ENCODE data around the gene RASSF4. TPM values are rescaled to one million over a fixed set of nuclear protein-coding genes. Genes with fewer than 3 reads are reported as not detected.

The RASSF4 gene
- polyA plus RNA-seq, 4 donors, result 16.1 to 136 (median 51.8) TPM

DNA sequence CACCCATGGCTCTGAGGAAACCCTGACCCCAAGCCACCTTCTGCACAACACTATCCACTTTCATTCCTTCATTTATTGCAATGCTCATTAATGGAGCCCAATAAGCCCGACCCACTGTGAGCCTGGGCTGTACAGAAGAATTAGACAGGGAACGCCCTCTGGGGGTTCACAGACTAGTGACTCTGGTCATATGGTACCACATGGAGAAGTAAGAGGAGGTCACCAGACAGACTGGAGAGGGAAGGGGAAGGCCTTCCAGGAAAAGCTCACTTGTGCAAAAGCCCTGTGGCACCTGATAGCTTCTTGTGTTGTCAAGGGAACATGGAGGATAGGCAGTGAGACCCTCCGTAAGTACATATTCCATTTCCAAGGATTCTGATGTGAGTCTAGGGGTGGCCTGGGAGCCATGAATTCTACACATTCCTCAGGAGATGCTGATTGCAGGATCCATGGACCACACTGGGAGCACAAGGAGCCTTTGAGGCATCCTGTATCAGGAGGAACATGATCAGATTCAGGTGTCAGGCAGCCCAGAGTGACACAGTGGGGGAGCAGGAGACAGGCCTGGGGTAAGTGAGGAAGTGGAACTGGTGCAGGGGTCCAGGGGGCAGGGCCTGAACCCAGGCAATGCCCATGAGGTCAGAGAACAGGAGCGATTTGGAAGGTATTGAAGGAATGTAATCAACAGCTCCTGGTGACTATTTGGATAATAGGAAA lies 28.5 kb upstream of the RASSF4 start:
- Histone ChIP-seq H3K27ac (ENCODE audit: low read depth in 1 of 3, low read length in 2 of 3) (no peak overlapping the region), H3K27me3 (ENCODE audit: control insufficient read depth in 3 of 3, insufficient read depth in 3 of 3, low read length in 3 of 3) (no peaks in the 10 kb centered on the region), H3K36me3 (ENCODE audit: control insufficient read depth in 3 of 3, insufficient read depth in 2 of 3, low read depth in 1 of 3, low read length in 3 of 3) (no peaks in the 10 kb centered on the region), H3K9me3 (ENCODE audit: control insufficient read depth in 2 of 2, insufficient read depth in 1 of 2, low read depth in 1 of 2, low read length in 1 of 2) (peaks cover 0 to 3% of the 10 kb centered on the region in 2 donors), H3K4me1 (ENCODE audit: control insufficient read depth in 3 of 3, insufficient read depth in 2 of 3, low read depth in 1 of 3, low read length in 2 of 3) (peaks cover 0 to 21% (median 0%) of the 10 kb centered on the region in 3 donors), H3K4me3 (ENCODE audit: low read depth in 1 of 3, low read length in 3 of 3) (no peak overlapping the region)
- 69 to 82% (median 82%) methylated on average over 4 of the region's 4 CpGs for WGBS, 3 donors
- DNase-seq (no peak), FAIRE-seq (no peak)

GRCh38 chr10:44931621-44932516 lies 27.7 kb upstream of the RASSF4 start:
- H3K9me3 ChIP-seq (ENCODE audit: control insufficient read depth in 2 of 2, insufficient read depth in 1 of 2, low read depth in 1 of 2, low read length in 1 of 2), result peaks cover 0 to 3% of the 10 kb centered on the region in 2 donors
- no peak for DNase-seq
- 78 to 89% (median 88%) methylated on average over 10 of the region's 10 CpGs for WGBS, 3 donors
- H3K4me3 ChIP-seq (ENCODE audit: low read depth in 1 of 3, low read length in 3 of 3), result no peak overlapping the region
- FAIRE-seq, result no peak
- H3K27me3 ChIP-seq (ENCODE audit: control insufficient read depth in 3 of 3, insufficient read depth in 3 of 3, low read length in 3 of 3), result no peaks in the 10 kb centered on the region
- no peaks in the 10 kb centered on the region for H3K36me3 ChIP-seq (ENCODE audit: control insufficient read depth in 3 of 3, insufficient read depth in 2 of 3, low read depth in 1 of 3, low read length in 3 of 3)
- H3K4me1 ChIP-seq (ENCODE audit: control insufficient read depth in 3 of 3, insufficient read depth in 2 of 3, low read depth in 1 of 3, low read length in 2 of 3), result peaks cover 0 to 18% (median 0%) of the 10 kb centered on the region in 3 donors
- no peak overlapping the region for H3K27ac ChIP-seq (ENCODE audit: low read depth in 1 of 3, low read length in 2 of 3)

GRCh38 chr10:44932517-44933450 lies 26.8 kb upstream of the RASSF4 start:
- 41 to 48% (median 47%) methylated on average over 10 of the region's 10 CpGs for WGBS, 3 donors
- H3K27me3 ChIP-seq (ENCODE audit: control insufficient read depth in 3 of 3, insufficient read depth in 3 of 3, low read length in 3 of 3), result no peaks in the 10 kb centered on the region
- H3K36me3 ChIP-seq (ENCODE audit: control insufficient read depth in 3 of 3, insufficient read depth in 2 of 3, low read depth in 1 of 3, low read length in 3 of 3), result no peaks in the 10 kb centered on the region
- peaks cover 0 to 9% (median 0%) of the 10 kb centered on the region in 3 donors for H3K4me1 ChIP-seq (ENCODE audit: control insufficient read depth in 3 of 3, insufficient read depth in 2 of 3, low read depth in 1 of 3, low read length in 2 of 3)
- DNase-seq (peak; percentile 85 to 91), FAIRE-seq (no peak)
- no peak overlapping the region for H3K4me3 ChIP-seq (ENCODE audit: low read depth in 1 of 3, low read length in 3 of 3)
- peaks cover 0 to 3% of the 10 kb centered on the region in 2 donors for H3K9me3 ChIP-seq (ENCODE audit: control insufficient read depth in 2 of 2, insufficient read depth in 1 of 2, low read depth in 1 of 2, low read length in 1 of 2)
- no peak overlapping the region for H3K27ac ChIP-seq (ENCODE audit: low read depth in 1 of 3, low read length in 2 of 3)

GRCh38 chr10:44933451-44934321 lies 25.9 kb upstream of the RASSF4 start:
- H3K4me3 ChIP-seq (ENCODE audit: low read depth in 1 of 3, low read length in 3 of 3), result no peak overlapping the region
- 78 to 84% (median 81%) methylated on average over 9 of the region's 9 CpGs for WGBS, 3 donors
- peaks cover 0 to 3% of the 10 kb centered on the region in 2 donors for H3K9me3 ChIP-seq (ENCODE audit: control insufficient read depth in 2 of 2, insufficient read depth in 1 of 2, low read depth in 1 of 2, low read length in 1 of 2)
- DNase-seq, result no peak
- H3K4me1 ChIP-seq (ENCODE audit: control insufficient read depth in 3 of 3, insufficient read depth in 2 of 3, low read depth in 1 of 3, low read length in 2 of 3), result peaks cover 0 to 7% (median 0%) of the 10 kb centered on the region in 3 donors
- no peaks in the 10 kb centered on the region for H3K36me3 ChIP-seq (ENCODE audit: control insufficient read depth in 3 of 3, insufficient read depth in 2 of 3, low read depth in 1 of 3, low read length in 3 of 3)
- H3K27ac ChIP-seq (ENCODE audit: low read depth in 1 of 3, low read length in 2 of 3), result no peak overlapping the region
- FAIRE-seq, result no peak
- no peaks in the 10 kb centered on the region for H3K27me3 ChIP-seq (ENCODE audit: control insufficient read depth in 3 of 3, insufficient read depth in 3 of 3, low read length in 3 of 3)

GRCh38 chr10:44934416-44935200 lies 25.0 kb upstream of the RASSF4 start:
- Histone ChIP-seq H3K27me3 (ENCODE audit: control insufficient read depth in 3 of 3, insufficient read depth in 3 of 3, low read length in 3 of 3) (no peaks in the 10 kb centered on the region), H3K4me1 (ENCODE audit: control insufficient read depth in 3 of 3, insufficient read depth in 2 of 3, low read depth in 1 of 3, low read length in 2 of 3) (peaks cover 0 to 7% (median 0%) of the 10 kb centered on the region in 3 donors), H3K9me3 (ENCODE audit: control insufficient read depth in 2 of 2, insufficient read depth in 1 of 2, low read depth in 1 of 2, low read length in 1 of 2) (no peaks in the 10 kb centered on the region), H3K27ac (ENCODE audit: low read depth in 1 of 3, low read length in 2 of 3) (no peak overlapping the region), H3K4me3 (ENCODE audit: low read depth in 1 of 3, low read length in 3 of 3) (no peak overlapping the region), H3K36me3 (ENCODE audit: control insufficient read depth in 3 of 3, insufficient read depth in 2 of 3, low read depth in 1 of 3, low read length in 3 of 3) (no peaks in the 10 kb centered on the region)
- WGBS, 3 donors, result 79 to 87% (median 83%) methylated on average over 18 of the region's 18 CpGs
- FAIRE-seq (no peak), DNase-seq (no peak)

DNA sequence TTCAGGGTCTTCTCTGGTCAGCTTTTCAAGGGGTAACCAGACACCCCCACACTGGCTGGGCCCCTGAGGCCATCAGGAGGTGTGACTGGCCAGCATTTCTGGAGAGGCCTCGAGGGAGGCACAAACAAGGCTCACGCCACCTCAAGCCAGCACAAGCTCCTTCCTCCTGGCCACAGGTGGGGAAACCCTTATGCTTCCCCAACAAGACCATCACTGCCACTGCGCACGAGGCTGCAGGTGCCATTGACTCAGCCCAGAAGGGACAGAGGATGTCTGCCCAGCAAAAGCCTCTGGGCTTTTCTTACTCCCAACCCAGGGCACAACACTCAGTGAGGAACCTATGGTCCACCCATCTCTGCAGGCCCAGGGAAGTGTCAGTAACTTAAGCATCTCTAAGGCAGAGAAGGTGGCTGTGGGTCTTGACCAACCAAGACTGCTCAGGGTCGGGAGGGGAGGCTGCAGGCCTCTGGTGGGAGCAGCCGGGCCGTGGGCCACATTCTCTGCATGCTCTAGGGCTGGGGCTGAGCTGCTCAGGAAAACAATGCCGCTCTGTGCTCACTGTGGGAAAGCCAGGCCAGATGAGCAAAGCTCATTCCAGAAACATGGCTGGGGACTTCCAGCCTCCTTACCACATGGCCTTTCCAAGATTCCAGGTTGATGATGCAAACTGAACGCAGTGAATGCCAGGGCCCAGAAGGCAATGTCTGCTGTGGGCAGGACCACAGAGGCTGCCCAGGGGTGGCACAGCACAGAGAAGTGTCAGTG lies 24.2 kb upstream of the RASSF4 start:
- no peaks in the 10 kb centered on the region for H3K36me3 ChIP-seq (ENCODE audit: control insufficient read depth in 3 of 3, insufficient read depth in 2 of 3, low read depth in 1 of 3, low read length in 3 of 3)
- FAIRE-seq (no peak), DNase-seq (peak in 1 of 2 donors; percentile 26)
- H3K4me3 ChIP-seq (ENCODE audit: low read depth in 1 of 3, low read length in 3 of 3), result no peak overlapping the region
- H3K27me3 ChIP-seq (ENCODE audit: control insufficient read depth in 3 of 3, insufficient read depth in 3 of 3, low read length in 3 of 3), result no peaks in the 10 kb centered on the region
- H3K27ac ChIP-seq (ENCODE audit: low read depth in 1 of 3, low read length in 2 of 3), result no peak overlapping the region
- peaks cover 0 to 7% (median 0%) of the 10 kb centered on the region in 3 donors for H3K4me1 ChIP-seq (ENCODE audit: control insufficient read depth in 3 of 3, insufficient read depth in 2 of 3, low read depth in 1 of 3, low read length in 2 of 3)
- H3K9me3 ChIP-seq (ENCODE audit: control insufficient read depth in 2 of 2, insufficient read depth in 1 of 2, low read depth in 1 of 2, low read length in 1 of 2), result no peaks in the 10 kb centered on the region
- WGBS, 3 donors, result 54 to 58% (median 56%) methylated on average over 9 of the region's 9 CpGs

DNA sequence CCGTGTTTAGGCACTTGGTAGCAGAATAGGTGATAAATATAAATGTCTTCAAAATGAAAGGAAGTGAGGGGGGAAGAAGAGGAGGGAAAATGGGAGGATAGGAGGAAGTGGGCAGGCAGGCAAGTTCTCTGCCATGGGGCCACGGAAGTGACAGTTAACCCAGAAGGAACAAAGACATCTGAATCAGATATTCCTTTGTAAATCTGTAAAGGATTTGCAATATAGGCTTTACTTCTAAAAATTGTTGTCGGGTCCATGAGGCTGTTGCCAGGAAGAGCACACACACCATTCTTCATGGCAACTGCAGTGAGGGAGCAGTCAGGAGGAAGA lies 23.7 kb upstream of the RASSF4 start:
- H3K9me3 ChIP-seq (ENCODE audit: control insufficient read depth in 2 of 2, insufficient read depth in 1 of 2, low read depth in 1 of 2, low read length in 1 of 2), result no peaks in the 10 kb centered on the region
- peaks cover 0 to 7% (median 0%) of the 10 kb centered on the region in 3 donors for H3K4me1 ChIP-seq (ENCODE audit: control insufficient read depth in 3 of 3, insufficient read depth in 2 of 3, low read depth in 1 of 3, low read length in 2 of 3)
- no peaks in the 10 kb centered on the region for H3K27me3 ChIP-seq (ENCODE audit: control insufficient read depth in 3 of 3, insufficient read depth in 3 of 3, low read length in 3 of 3)
- 48 to 53% (median 51%) methylated on average over 3 of the region's 3 CpGs for WGBS, 3 donors
- no peak overlapping the region for H3K27ac ChIP-seq (ENCODE audit: low read depth in 1 of 3, low read length in 2 of 3)
- FAIRE-seq (no peak), DNase-seq (no peak)
- H3K36me3 ChIP-seq (ENCODE audit: control insufficient read depth in 3 of 3, insufficient read depth in 2 of 3, low read depth in 1 of 3, low read length in 3 of 3), result no peaks in the 10 kb centered on the region
- no peak overlapping the region for H3K4me3 ChIP-seq (ENCODE audit: low read depth in 1 of 3, low read length in 3 of 3)

All from small intestine (tissue), 7 donors.